SU-DHL-6 (cell line): Measurements from ENCODE around the gene RIPK3.

Experiments
- CTCF ChIP-seq: fragments of 200-600 bp; sonication (generic); IDR thresholded peaks from one replicate; pipeline ENCODE4 v1.5.1; 2017; ENCODE audit warnings: antibody characterized with exemption, mild to moderate bottlenecking, low read length, moderate library complexity; ENCODE audit not compliant: insufficient read depth, poor library complexity, severe bottlenecking
- EZH2phosphoT487 ChIP-seq: fragments of 200-600 bp; sonication (generic), shearing (Covaris generic); conservative IDR thresholded peaks from 2 replicates; pipeline ENCODE4 v1.6.1; 2018; ENCODE audit warnings: mild to moderate bottlenecking, antibody characterized with exemption, low read length, moderate library complexity, mixed read lengths

GRCh38 chr14:24362241-24362960, 22.6 kb upstream of the RIPK3 start:
- no peak for TF ChIP-seq EZH2phosphoT487
- no peak for TF ChIP-seq CTCF
